Measurements from ENCODE around the gene VGLL1. TPM values are rescaled to one million over a fixed set of nuclear protein-coding genes. Genes with fewer than 3 reads are reported as not detected.

The VGLL1 gene
- total and polyA plus RNA-seq, 2 experiments from 2014 or later, result not detected

- no peak for DNase-seq (ENCODE audit: low read depth in 1 of 2, low spot score in 1 of 2)
- H3K27ac ChIP-seq, result no peak overlapping the region
- no peaks in the 10 kb centered on the region for H3K4me1 ChIP-seq (ENCODE audit: low read depth)
- H3K27me3 ChIP-seq, result no peaks in the 10 kb centered on the region
- H3K9me3 ChIP-seq (ENCODE audit: low read depth), result no peaks in the 10 kb centered on the region
- no peak overlapping the region for H3K4me3 ChIP-seq
- no peaks in the 10 kb centered on the region for H3K36me3 ChIP-seq
- TF ChIP-seq CTCF (IDR thresholded peaks at IDR 0.05; ENCODE audit: low read depth, low read length), result no peak
Measured at GRCh38 chrX:136495043-136495442, 37.0 kb upstream of the VGLL1 start.

GRCh38 chrX:136496186-136496763 is 35.7 kb upstream of the VGLL1 start:
- Histone ChIP-seq H3K4me1 (ENCODE audit: low read depth) (no peaks in the 10 kb centered on the region), H3K9me3 (ENCODE audit: low read depth) (no peaks in the 10 kb centered on the region), H3K4me3 (peak overlapping the region; percentile 84), H3K27ac (peak overlapping the region; percentile 99), H3K36me3 (peaks cover 11% of the 10 kb centered on the region), H3K27me3 (no peaks in the 10 kb centered on the region)
- DNase-seq (ENCODE audit: low read depth in 1 of 2, low spot score in 1 of 2), result no peak
- TF ChIP-seq CTCF (IDR thresholded peaks at IDR 0.05; ENCODE audit: low read depth, low read length), result no peak

- peak; percentile 81 to 88 for DNase-seq (ENCODE audit: low read depth in 1 of 2, low spot score in 1 of 2)
- Histone ChIP-seq H3K4me3 (peak overlapping the region; percentile 84), H3K36me3 (peaks cover 15% of the 10 kb centered on the region), H3K27ac (peak overlapping the region; percentile 99), H3K9me3 (ENCODE audit: low read depth) (no peaks in the 10 kb centered on the region), H3K27me3 (no peaks in the 10 kb centered on the region), H3K4me1 (ENCODE audit: low read depth) (no peaks in the 10 kb centered on the region)
- TF ChIP-seq CTCF (IDR thresholded peaks at IDR 0.05; ENCODE audit: low read depth, low read length), result no peak
Measured at GRCh38 chrX:136496764-136497555, 35.1 kb upstream of the VGLL1 start.

GRCh38 chrX:136497556-136498052 is 34.4 kb upstream of the VGLL1 start, which contains the start of gene HTATSF1:
TSS of gene HTATSF1 (plus strand) at chrX:136497592. CDS start at chrX:136497685, 93 bp downstream.
- Histone ChIP-seq H3K4me1 (ENCODE audit: low read depth) (no peaks in the 10 kb centered on the region), H3K27ac (peak within 1 kb of the TSS; percentile 99), H3K27me3 (no peaks in the 10 kb centered on the region), H3K9me3 (ENCODE audit: low read depth) (no peaks in the 10 kb centered on the region), H3K4me3 (peak within 1 kb of the TSS; percentile 84), H3K36me3 (peaks cover 15% of the 10 kb centered on the region)
- TF ChIP-seq CTCF (IDR thresholded peaks at IDR 0.05; ENCODE audit: low read depth, low read length), result no peak
- DNase-seq (ENCODE audit: low read depth in 1 of 2, low spot score in 1 of 2), result peak in 1 of 2 donors; percentile 22

GRCh38 chrX:136519069-136519468 is 12.9 kb upstream of the VGLL1 start:
- no peak for TF ChIP-seq CTCF (IDR thresholded peaks at IDR 0.05; ENCODE audit: low read depth, low read length)
- DNase-seq (ENCODE audit: low read depth in 1 of 2, low spot score in 1 of 2), result no peak
- H3K27ac ChIP-seq, result no peak overlapping the region
- H3K36me3 ChIP-seq, result no peaks in the 10 kb centered on the region
- H3K4me1 ChIP-seq (ENCODE audit: low read depth), result no peaks in the 10 kb centered on the region
- no peaks in the 10 kb centered on the region for H3K27me3 ChIP-seq
- H3K9me3 ChIP-seq (ENCODE audit: low read depth), result no peaks in the 10 kb centered on the region
- no peak overlapping the region for H3K4me3 ChIP-seq
